Activated CD4-positive, alpha-beta T cell treated with anti-CD3 and anti-CD28 coated beads for 24 hours (primary cell): Measurements from ENCODE around the gene DRD2.

Experiments used
- DNase-seq, 2 donors: peaks; one replicate each; pipeline ENCODE4 v3.0.0-alpha.2; 2020; ENCODE audit warnings: low read depth in 2 of 2

The DRD2 gene

GRCh38 chr11:113484223-113484622, 9.0 kb upstream of the DRD2 start:
- DNase-seq: no peak

DNA sequence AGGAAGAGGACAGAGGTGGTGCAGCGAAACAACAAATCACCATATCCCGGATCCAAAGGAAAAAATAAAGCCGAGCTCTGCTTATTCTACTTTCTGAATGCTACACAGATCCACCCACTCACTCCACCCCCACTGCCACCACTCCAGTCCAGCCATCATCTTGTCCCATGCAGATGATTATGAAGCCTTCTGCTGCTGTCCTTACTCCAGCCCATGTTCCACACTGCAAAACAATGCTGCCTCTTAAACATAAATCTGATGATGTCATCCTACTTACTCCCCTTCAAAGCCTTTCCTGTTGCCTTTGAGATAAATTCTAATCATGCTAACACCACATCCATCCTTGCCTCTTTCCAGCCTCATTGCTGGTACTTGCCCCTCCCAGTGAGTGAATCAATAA, 6.5 kb upstream of the DRD2 start:
- no peak for DNase-seq

- no peak for DNase-seq
Observed at GRCh38 chr11:113481226-113481625, 6.0 kb upstream of the DRD2 start.

GRCh38 chr11:113477321-113477720, 2.1 kb upstream of the DRD2 start:
- no peak for DNase-seq

GRCh38 chr11:113476553-113476952, 1.4 kb upstream of the DRD2 start:
- DNase-seq: no peak

- peak; percentile 13 to 42 for DNase-seq
Observed at GRCh38 chr11:113474362-113475159, 637 bp downstream of the DRD2 start.

- no peak for DNase-seq
Observed at GRCh38 chr11:113473983-113474361, 1.2 kb downstream of the DRD2 start.

- DNase-seq: no peak
Observed at GRCh38 chr11:113472471-113472870, 2.7 kb downstream of the DRD2 start.

DNA sequence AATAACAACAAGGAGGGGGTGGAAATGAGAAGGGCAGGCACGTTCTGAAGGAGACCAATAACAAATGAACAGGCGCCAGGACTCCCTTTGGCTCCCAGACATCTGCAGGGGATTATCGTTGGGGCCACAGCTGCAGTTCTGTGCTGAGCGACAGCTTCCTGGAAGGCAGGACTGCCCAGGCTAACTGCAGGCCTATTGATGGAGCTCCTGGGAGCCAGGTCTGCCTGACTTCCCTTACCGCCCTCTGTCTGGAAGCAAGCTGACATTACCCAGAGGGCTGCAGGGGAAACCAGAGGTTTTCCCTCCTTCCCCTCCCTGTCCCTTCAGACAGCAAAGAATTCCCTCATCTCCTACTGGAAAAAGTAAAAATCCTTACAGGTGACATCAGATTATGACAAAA, 5.0 kb downstream of the DRD2 start:
- DNase-seq: no peak

DNA sequence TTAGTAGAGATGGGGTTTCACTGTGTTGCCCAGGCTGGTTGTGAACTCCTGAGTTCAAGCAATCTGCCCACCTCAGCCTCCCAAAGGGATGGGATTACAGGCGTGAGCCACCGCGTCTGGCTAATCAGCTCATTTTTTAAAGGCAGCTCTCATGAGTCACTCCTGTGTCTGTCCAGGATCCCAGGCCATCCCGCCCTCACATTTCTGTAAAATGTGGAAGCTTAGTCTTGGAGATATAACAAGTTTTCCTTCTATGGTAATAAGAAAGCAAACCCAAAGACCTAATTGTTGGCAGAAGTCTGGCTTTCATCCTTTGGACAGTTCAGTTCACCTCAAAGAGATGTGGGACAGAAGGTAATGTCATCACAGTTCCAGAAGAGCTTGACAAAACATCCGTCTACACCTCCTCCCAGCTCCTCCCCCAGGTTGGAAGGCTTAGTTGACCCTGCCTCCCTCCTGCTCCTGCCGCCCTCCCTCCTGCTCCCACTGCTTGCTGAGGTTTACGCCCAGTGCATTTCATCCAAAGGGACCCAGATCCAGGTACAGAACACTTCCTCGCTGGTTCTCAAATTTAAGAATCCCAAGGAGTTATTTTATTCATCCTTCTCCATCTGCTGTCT, 6.4 kb downstream of the DRD2 start:
- DNase-seq: no peak

- no peak for DNase-seq
Observed at GRCh38 chr11:113467545-113467944, 7.7 kb downstream of the DRD2 start.

GRCh38 chr11:113465786-113466185, 9.4 kb downstream of the DRD2 start:
- no peak for DNase-seq

- DNase-seq: no peak
Observed at GRCh38 chr11:113464416-113464815, 10.8 kb downstream of the DRD2 start.

- no peak for DNase-seq
Observed at GRCh38 chr11:113462830-113463229, 12.4 kb downstream of the DRD2 start.

- DNase-seq: no peak
Observed at GRCh38 chr11:113461639-113462038, 13.6 kb downstream of the DRD2 start.

GRCh38 chr11:113460469-113460868, 14.7 kb downstream of the DRD2 start:
- no peak for DNase-seq

DNA sequence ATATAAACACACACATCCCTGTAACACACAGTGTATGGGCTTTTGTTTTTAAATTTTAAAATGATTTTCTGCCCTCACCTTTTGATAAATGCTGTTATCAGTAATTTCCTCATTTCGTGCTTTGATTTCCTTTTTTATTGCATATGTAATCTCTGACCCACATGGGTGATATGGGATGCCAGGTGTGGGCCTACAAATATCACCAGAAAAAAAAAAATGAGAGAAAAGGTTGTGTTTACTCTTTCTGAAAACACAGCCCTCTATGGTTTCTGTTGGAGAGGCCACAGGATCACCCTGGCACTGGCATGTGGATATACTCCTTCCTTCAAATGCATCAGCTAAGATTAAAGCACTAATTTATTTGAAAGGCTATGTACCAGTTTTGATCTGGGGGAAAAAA, 17.0 kb downstream of the DRD2 start:
- no peak for DNase-seq

GRCh38 chr11:113457784-113458183, 17.4 kb downstream of the DRD2 start:
- no peak for DNase-seq

DNA sequence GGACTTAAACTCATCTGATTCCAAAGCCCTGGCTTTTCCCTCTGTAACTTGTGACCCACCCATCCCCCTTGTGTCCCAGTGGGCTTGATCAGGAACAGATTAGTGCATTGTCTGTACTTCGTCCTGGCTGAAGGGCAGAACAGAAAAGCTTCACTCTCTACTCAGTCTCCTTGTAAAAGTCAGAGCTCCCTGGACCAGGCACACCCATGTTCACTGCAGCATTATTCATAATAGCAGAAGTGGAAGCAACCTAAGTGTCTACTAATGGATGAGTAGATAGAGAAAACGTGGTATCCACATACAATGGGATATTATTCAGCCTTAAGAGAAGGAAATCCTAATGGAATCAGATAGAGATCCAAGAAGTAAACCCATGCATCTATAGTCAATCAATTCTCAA, 20.7 kb downstream of the DRD2 start:
- DNase-seq: no peak

DNA sequence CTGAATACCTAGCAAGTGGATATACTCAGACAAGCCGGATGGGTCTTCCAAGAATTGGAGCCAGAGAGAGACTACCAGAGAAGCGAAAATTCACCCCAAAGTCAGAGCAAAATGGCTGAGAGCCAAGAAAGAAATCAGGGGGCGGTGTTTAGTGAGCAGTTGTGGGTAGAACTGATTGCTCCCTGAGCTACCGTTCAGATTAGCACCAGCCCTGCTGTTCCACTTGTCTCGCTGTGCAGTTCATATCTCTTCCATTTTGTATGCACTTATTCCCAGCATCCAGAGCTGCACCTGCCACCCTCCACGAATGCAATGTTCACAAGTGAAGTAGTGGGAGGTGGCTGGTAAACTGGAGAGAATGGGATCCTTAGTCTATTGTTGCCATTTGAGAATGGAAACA, 25.5 kb downstream of the DRD2 start:
- no peak for DNase-seq

- DNase-seq: no peak
Observed at GRCh38 chr11:113448316-113448677, 26.9 kb downstream of the DRD2 start.

DNA sequence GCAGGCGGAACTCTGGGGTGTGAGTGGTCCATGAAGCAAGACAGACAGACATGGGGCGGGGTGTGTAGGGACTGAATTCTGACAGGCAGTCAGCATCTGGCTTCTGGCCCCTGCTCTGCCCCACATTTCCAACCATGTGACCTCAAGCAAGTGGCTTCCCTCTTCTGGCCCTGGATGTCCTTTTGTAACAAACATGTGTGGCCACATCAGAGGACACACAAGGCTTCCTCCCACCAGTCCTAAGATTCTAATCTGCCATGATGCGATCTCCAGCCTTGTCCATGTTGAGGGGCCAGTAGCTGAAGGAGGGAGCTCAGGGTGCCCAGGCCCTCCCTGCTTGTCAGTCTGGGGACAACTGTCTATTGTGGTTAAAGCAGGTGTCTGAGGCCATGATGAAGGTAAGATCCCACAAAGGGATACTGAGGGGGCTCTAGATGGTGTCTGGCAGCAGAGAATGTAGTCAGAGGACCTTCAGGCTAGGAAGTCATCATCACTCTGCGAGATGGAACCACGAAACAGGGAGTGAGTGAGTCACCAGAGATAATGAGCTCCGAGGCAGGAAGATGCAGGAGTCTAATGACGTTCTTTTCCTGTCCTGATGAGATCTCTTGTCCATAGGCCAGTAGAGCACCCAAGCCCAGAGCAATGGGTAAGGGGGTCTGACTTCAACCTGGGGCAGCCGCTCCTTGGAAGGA, 27.4 kb downstream of the DRD2 start:
- DNase-seq: no peak

GRCh38 chr11:113446938-113447337, 28.3 kb downstream of the DRD2 start:
- DNase-seq: no peak
